Neural progenitor cell (in vitro differentiated cells): ENCODE data around the gene BMP7.

ENCODE experiments used
- CTCF ChIP-seq: fragments of 200-600 bp; sonication (generic); IDR thresholded peaks from 2 replicates; pipeline ENCODE4 v1.5.1; 2017; ENCODE audit warnings: antibody characterized with exemption, mild to moderate bottlenecking
- EZH2 ChIP-seq: fragments of 200-600 bp; sonication (generic); IDR thresholded peaks from 2 replicates; pipeline ENCODE4 v1.6.1; 2017; ENCODE audit warnings: antibody characterized with exemption, mild to moderate bottlenecking, moderate library complexity

DNA sequence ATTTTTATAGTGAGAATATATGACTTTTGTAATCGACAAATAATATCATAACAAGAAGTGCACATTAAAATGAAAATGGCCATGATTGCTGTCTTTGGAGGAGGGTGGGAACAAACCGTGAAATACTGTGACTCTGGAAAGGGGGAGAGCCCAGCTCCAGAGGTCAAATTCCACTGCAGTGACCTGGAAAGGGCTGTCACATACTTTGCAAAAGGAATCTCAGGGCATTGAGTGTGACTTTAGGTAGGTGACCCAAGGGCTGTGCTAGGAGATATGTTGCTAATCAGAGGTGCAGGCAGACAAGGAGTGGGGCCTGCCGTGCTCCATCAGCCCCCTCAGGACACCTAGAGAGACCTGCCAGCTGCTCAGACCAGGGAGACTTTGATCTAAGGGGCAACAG, 28.1 kb upstream of the BMP7 start:
- no peak for TF ChIP-seq EZH2
- no peak for TF ChIP-seq CTCF
